Measurements from ENCODE around the gene C9. TPM values are rescaled to one million over a fixed set of nuclear protein-coding genes. Genes with fewer than 3 reads are reported as not detected.

The C9 gene
- polyA plus RNA-seq, 1 donor from 2014 or later: not detected

- H3K4me2 ChIP-seq (ENCODE audit: low read length): no peak overlapping the region
- no peak overlapping the region for H3K27ac ChIP-seq (ENCODE audit: low read length)
- TF ChIP-seq REST (IDR thresholded peaks at IDR 0.05; ENCODE audit: borderline replicate concordance) (no peak), SMC3 (conservative IDR thresholded peaks at IDR 0.05; ENCODE audit: poor library complexity) (no peak), TAF1 (IDR thresholded peaks at IDR 0.05; ENCODE audit: low read depth) (no peak), EP300 (conservative IDR thresholded peaks at IDR 0.05; ENCODE audit: poor library complexity, severe bottlenecking) (no peak), RAD21 (conservative IDR thresholded peaks at IDR 0.05) (no peak), EZH2 (IDR thresholded peaks at IDR 0.05; ENCODE audit: borderline replicate concordance, insufficient read depth, low read length, poor library complexity, severe bottlenecking) (no peak), MXI1 (conservative IDR thresholded peaks at IDR 0.05; ENCODE audit: poor library complexity, severe bottlenecking) (no peak), POLR2AphosphoS5 (IDR thresholded peaks at IDR 0.05) (no peak)
- H3K4me3 ChIP-seq (ENCODE audit: low read length): no peak overlapping the region
- H3F3A ChIP-seq (ENCODE audit: insufficient read depth, low read length, poor library complexity, severe bottlenecking): no peaks in the 10 kb centered on the region
- H3K79me2 ChIP-seq (replicated peaks; ENCODE audit: insufficient read depth, low read length): no peaks in the 10 kb centered on the region
- H3K9me3 ChIP-seq (ENCODE audit: low read length): no peaks in the 10 kb centered on the region
- no peak overlapping the region for H2AFZ ChIP-seq (ENCODE audit: low read depth, low read length)
- no peaks in the 10 kb centered on the region for H3K27me3 ChIP-seq (ENCODE audit: insufficient read depth, low read depth, low read length)
- H3K9me2 ChIP-seq (ENCODE audit: insufficient read depth, low read length): no peaks in the 10 kb centered on the region
- no peaks in the 10 kb centered on the region for H4K20me1 ChIP-seq (ENCODE audit: insufficient read depth)
- no peaks in the 10 kb centered on the region for H3K36me3 ChIP-seq (ENCODE audit: insufficient read depth, low read length)
- no peak overlapping the region for H3K9ac ChIP-seq (ENCODE audit: low read length)
These were observed 36.7 kb upstream of the C9 start for GRCh38 chr5:39400713-39401578.

- TF ChIP-seq POLR2AphosphoS5 (IDR thresholded peaks at IDR 0.05): no peak
- TF ChIP-seq RAD21 (conservative IDR thresholded peaks at IDR 0.05): no peak
- TF ChIP-seq SMC3 (conservative IDR thresholded peaks at IDR 0.05; ENCODE audit: poor library complexity): no peak
- TF ChIP-seq EP300 (conservative IDR thresholded peaks at IDR 0.05; ENCODE audit: poor library complexity, severe bottlenecking): no peak
- no peak for TF ChIP-seq MXI1 (conservative IDR thresholded peaks at IDR 0.05; ENCODE audit: poor library complexity, severe bottlenecking)
- TF ChIP-seq CTCF (IDR thresholded peaks at IDR 0.05; ENCODE audit: poor library complexity, severe bottlenecking): no peak
- TF ChIP-seq TAF1 (IDR thresholded peaks at IDR 0.05; ENCODE audit: low read depth): no peak
- TF ChIP-seq REST (IDR thresholded peaks at IDR 0.05; ENCODE audit: borderline replicate concordance): no peak
- TF ChIP-seq EZH2 (IDR thresholded peaks at IDR 0.05; ENCODE audit: borderline replicate concordance, insufficient read depth, low read length, poor library complexity, severe bottlenecking): no peak
- H3K79me2 ChIP-seq (replicated peaks; ENCODE audit: insufficient read depth, low read length): no peaks in the 10 kb centered on the region
- H3K36me3 ChIP-seq (ENCODE audit: insufficient read depth, low read length): no peaks in the 10 kb centered on the region
- no peak overlapping the region for H2AFZ ChIP-seq (ENCODE audit: low read depth, low read length)
- H3K4me2 ChIP-seq (ENCODE audit: low read length): no peak overlapping the region
- no peaks in the 10 kb centered on the region for H3K9me3 ChIP-seq (ENCODE audit: low read length)
- H3K9me2 ChIP-seq (ENCODE audit: insufficient read depth, low read length): no peaks in the 10 kb centered on the region
- H3K27ac ChIP-seq (ENCODE audit: low read length): no peak overlapping the region
- no peaks in the 10 kb centered on the region for H4K20me1 ChIP-seq (ENCODE audit: insufficient read depth)
- H3K4me3 ChIP-seq (ENCODE audit: low read length): no peak overlapping the region
- no peak overlapping the region for H3K9ac ChIP-seq (ENCODE audit: low read length)
- H3F3A ChIP-seq (ENCODE audit: insufficient read depth, low read length, poor library complexity, severe bottlenecking): no peaks in the 10 kb centered on the region
- no peaks in the 10 kb centered on the region for H3K27me3 ChIP-seq (ENCODE audit: insufficient read depth, low read depth, low read length)
These were observed 35.1 kb upstream of the C9 start for GRCh38 chr5:39399135-39400036.

All from neural cell (in vitro differentiated cells).